Body of pancreas (tissue), 4 donors: Measurements from ENCODE around the gene KRTAP5-1.
"Not testable (repeated sequence)": the region's sequence is repeated elsewhere in the genome, so short reads cannot be mapped to it uniquely, and the experiment has no call there.

ENCODE experiments used
- POLR2A ChIP-seq, 3 donors: fragments of 450-650 bp; IDR thresholded peaks; one replicate each; pipeline ENCODE4 v1.6.1; 2016; ENCODE audit warnings: antibody characterized with exemption in 3 of 3, mild to moderate bottlenecking in 2 of 3
- TF ChIP-seq, protein P1 (sequence below), 7 experiments: fragments of 450-650 bp in 4 of 7; fragments of 200-600 bp in 3 of 7; sonication (generic) in 3 of 7; IDR thresholded peaks; one replicate each; pipeline ENCODE4 v1.5.1; 2016 to 2019; ENCODE audit warnings: antibody characterized with exemption in 7 of 7

DNA sequence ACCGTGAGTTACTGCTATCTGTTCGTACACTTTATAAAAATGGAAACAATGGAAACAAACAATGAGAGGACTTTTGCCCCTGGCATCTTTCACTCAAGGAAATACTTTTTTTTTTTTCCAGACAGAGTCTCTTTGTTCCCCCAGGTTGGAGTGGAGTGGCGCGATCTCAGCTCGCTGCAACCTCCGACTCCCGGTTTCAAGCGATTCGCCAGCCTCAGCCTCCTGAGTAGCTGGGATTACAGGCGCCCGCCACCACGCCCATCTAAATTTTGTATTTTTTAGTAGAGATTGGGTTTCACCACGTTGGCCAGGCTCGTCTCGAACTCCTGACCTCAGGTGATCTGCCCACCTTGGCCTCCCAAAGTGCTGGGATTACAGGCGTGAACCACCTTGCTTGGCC lies 9.3 kb downstream of the KRTAP5-1 start:
- TF ChIP-seq, protein P1, sequence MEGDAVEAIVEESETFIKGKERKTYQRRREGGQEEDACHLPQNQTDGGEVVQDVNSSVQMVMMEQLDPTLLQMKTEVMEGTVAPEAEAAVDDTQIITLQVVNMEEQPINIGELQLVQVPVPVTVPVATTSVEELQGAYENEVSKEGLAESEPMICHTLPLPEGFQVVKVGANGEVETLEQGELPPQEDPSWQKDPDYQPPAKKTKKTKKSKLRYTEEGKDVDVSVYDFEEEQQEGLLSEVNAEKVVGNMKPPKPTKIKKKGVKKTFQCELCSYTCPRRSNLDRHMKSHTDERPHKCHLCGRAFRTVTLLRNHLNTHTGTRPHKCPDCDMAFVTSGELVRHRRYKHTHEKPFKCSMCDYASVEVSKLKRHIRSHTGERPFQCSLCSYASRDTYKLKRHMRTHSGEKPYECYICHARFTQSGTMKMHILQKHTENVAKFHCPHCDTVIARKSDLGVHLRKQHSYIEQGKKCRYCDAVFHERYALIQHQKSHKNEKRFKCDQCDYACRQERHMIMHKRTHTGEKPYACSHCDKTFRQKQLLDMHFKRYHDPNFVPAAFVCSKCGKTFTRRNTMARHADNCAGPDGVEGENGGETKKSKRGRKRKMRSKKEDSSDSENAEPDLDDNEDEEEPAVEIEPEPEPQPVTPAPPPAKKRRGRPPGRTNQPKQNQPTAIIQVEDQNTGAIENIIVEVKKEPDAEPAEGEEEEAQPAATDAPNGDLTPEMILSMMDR (IDR thresholded peaks at IDR 0.05) = not testable (repeated sequence)
- not testable (repeated sequence) for TF ChIP-seq POLR2A (IDR thresholded peaks at IDR 0.05)
